ENCODE data around the gene MRPL43.

DNA sequence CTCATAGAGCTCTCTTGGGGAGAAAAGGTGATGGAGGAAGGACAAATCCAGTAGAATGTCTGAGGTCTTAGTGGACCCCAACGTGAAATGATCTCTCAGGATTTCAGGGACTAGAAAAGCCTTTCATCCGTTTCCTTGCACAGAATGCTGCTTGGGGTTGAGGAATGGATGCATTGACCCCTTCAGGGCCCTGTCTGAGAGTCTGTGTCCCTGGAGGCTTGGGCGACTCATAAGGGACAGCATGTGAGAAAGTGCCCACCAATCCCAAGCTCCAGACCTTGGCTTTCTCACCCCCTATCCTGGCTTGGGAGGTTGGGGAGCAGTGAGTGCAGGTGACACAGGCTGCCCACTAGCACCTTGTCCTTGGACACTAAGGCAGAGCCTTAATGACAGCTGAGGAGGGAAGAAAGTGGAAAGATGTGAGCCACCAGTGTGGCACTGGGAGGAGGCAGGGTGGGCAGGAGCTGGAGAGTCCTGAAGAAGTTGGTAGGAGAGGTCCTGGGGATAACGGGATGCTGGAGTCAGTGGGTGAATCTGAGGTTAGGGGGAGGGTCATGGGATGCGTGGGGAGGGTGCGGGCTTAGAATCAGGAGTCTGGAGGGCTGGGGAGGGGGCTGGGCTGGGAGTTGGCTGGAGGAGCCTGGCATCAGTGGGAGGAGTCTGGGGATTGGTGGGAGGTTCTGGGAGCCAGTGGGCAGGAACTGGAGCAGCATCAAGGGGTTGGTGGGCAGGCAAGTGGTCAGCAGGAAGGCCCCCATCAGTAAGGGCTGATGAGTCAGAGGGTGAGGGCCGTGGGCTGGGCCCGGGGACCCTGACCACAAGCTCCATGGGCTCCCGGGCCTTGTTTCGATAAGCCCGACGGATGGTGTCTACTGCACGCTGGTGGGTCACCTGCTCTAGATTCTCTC lies 20.9 kb upstream of the MRPL43 start:
- TF ChIP-seq, protein P1, sequence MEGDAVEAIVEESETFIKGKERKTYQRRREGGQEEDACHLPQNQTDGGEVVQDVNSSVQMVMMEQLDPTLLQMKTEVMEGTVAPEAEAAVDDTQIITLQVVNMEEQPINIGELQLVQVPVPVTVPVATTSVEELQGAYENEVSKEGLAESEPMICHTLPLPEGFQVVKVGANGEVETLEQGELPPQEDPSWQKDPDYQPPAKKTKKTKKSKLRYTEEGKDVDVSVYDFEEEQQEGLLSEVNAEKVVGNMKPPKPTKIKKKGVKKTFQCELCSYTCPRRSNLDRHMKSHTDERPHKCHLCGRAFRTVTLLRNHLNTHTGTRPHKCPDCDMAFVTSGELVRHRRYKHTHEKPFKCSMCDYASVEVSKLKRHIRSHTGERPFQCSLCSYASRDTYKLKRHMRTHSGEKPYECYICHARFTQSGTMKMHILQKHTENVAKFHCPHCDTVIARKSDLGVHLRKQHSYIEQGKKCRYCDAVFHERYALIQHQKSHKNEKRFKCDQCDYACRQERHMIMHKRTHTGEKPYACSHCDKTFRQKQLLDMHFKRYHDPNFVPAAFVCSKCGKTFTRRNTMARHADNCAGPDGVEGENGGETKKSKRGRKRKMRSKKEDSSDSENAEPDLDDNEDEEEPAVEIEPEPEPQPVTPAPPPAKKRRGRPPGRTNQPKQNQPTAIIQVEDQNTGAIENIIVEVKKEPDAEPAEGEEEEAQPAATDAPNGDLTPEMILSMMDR (IDR thresholded peaks at IDR 0.05; ENCODE audit: poor library complexity) = no peak
- TF ChIP-seq EZH2 (IDR thresholded peaks at IDR 0.05; ENCODE audit: borderline replicate concordance) = no peak
- no peak for TF ChIP-seq EZH2phosphoT487 (IDR thresholded peaks at IDR 0.05; ENCODE audit: low read depth, severe bottlenecking, unreplicated experiment)

Measured in hepatocyte (in vitro differentiated cells).